Stimulated activated CD4-positive, alpha-beta T cell treated with anti-CD3 and anti-CD28 coated beads, TNF-alpha, amount 100 ng/mL, for 4 hours (primary cell): ENCODE measurements around the gene DCANP1.
A peak's percentile ranks its signal among the peaks of the same experiment; 100 is the strongest.

Source experiments
- DNase-seq, 3 experiments: peaks; one replicate each; pipeline ENCODE4 v3.0.0-alpha.2; 2020; ENCODE audit warnings: low read depth in 3 of 3

Gene DCANP1

GRCh38 chr5:135425641-135426040 lies 21.5 kb downstream of the DCANP1 start:
- DNase-seq: no peak

- DNase-seq: no peak
Observed at GRCh38 chr5:135423846-135424168, 23.3 kb downstream of the DCANP1 start.

GRCh38 chr5:135423146-135423845 lies 23.9 kb downstream of the DCANP1 start:
- DNase-seq: no peak

GRCh38 chr5:135422419-135422818 lies 24.7 kb downstream of the DCANP1 start:
- DNase-seq: no peak

- DNase-seq: no peak
Observed at GRCh38 chr5:135417083-135417482, 30.1 kb downstream of the DCANP1 start.

- no peak for DNase-seq
Observed at GRCh38 chr5:135405082-135405481, 42.1 kb downstream of the DCANP1 start.

GRCh38 chr5:135402031-135402430 lies 45.1 kb downstream of the DCANP1 start:
- no peak for DNase-seq

GRCh38 chr5:135400866-135401265 lies 46.3 kb downstream of the DCANP1 start:
- no peak for DNase-seq

- no peak for DNase-seq
Observed at GRCh38 chr5:135399794-135400542, 47.2 kb downstream of the DCANP1 start.

- peak; percentile 63 to 75 (median 73) for DNase-seq
Observed at GRCh38 chr5:135398855-135399793, 48.0 kb downstream of the DCANP1 start, which contains the start of gene MACROH2A1. MACROH2A1 (minus strand) TSS chr5:135399231; CDS start chr5:135389093, 10,138 bp downstream.

GRCh38 chr5:135398160-135398854 lies 48.8 kb downstream of the DCANP1 start:
- DNase-seq: peak in 2 of 3 experiments; percentile 22 to 26

GRCh38 chr5:135397084-135397483 lies 50.1 kb downstream of the DCANP1 start:
- DNase-seq: no peak

- no peak for DNase-seq
Observed at GRCh38 chr5:135396459-135397055, 50.6 kb downstream of the DCANP1 start.

- no peak for DNase-seq
Observed at GRCh38 chr5:135395866-135396265, 51.3 kb downstream of the DCANP1 start.

- DNase-seq: no peak
Observed at GRCh38 chr5:135395451-135395850, 51.7 kb downstream of the DCANP1 start.
